GM19438 (cell line): ENCODE measurements around the gene FIG4.
"Not testable (repeated sequence)": the region's sequence is repeated elsewhere in the genome, so short reads cannot be mapped to it uniquely, and the experiment has no call there.

Source experiments
- ATAC-seq: cut with Tn5 transposase; IDR thresholded peaks from one replicate; pipeline ENCODE4 v1.9.1; 2021; ENCODE audit warnings: low read depth; ENCODE audit not compliant: unreplicated experiment

Gene FIG4

GRCh38 chr6:109793021-109793420 is 101.9 kb downstream of the FIG4 start:
- no peak for ATAC-seq

- no peak for ATAC-seq
Observed at GRCh38 chr6:109793792-109794191, 102.7 kb downstream of the FIG4 start.

- peak; percentile 41 for ATAC-seq
Observed at GRCh38 chr6:109794201-109794923, 103.3 kb downstream of the FIG4 start.

- no peak for ATAC-seq
Observed at GRCh38 chr6:109795994-109796555, 105.0 kb downstream of the FIG4 start.

GRCh38 chr6:109799129-109799528 is 108.0 kb downstream of the FIG4 start:
- ATAC-seq, result no peak

GRCh38 chr6:109799664-109800063 is 108.6 kb downstream of the FIG4 start:
- no peak for ATAC-seq

GRCh38 chr6:109800771-109801170 is 109.7 kb downstream of the FIG4 start:
- ATAC-seq, result no peak

- ATAC-seq, result no peak
Observed at GRCh38 chr6:109801794-109802193, 110.7 kb downstream of the FIG4 start.

GRCh38 chr6:109804020-109804419 is 112.9 kb downstream of the FIG4 start:
- no peak for ATAC-seq

- ATAC-seq, result no peak
Observed at GRCh38 chr6:109807881-109808280, 116.8 kb downstream of the FIG4 start.

GRCh38 chr6:109808837-109809236 is 117.7 kb downstream of the FIG4 start:
- ATAC-seq, result no peak

GRCh38 chr6:109815054-109815453 is 124.0 kb downstream of the FIG4 start:
- ATAC-seq, result no peak

GRCh38 chr6:109816452-109817374 is 125.6 kb downstream of the FIG4 start:
- no peak for ATAC-seq

- peak; percentile 88 for ATAC-seq
Observed at GRCh38 chr6:109820706-109821350, 129.7 kb downstream of the FIG4 start.

GRCh38 chr6:109821428-109821827 is 130.3 kb downstream of the FIG4 start:
- ATAC-seq, result no peak

GRCh38 chr6:109824105-109824504 is 133.0 kb downstream of the FIG4 start:
- ATAC-seq, result no peak

- no peak for ATAC-seq
Observed at GRCh38 chr6:109826551-109826950, 135.5 kb downstream of the FIG4 start.

GRCh38 chr6:109831352-109831751 is 140.3 kb downstream of the FIG4 start:
- not testable (repeated sequence) for ATAC-seq

- no peak for ATAC-seq
Observed at GRCh38 chr6:109834131-109834530, 143.0 kb downstream of the FIG4 start.

GRCh38 chr6:109834595-109835437 is 143.7 kb downstream of the FIG4 start:
- no peak for ATAC-seq
